GM19438 (cell line): ENCODE data around the gene MSI2.

Experiments
- ATAC-seq: cut with Tn5 transposase; IDR thresholded peaks from one replicate; pipeline ENCODE4 v1.9.1; 2021; ENCODE audit warnings: low read depth; ENCODE audit not compliant: unreplicated experiment

The MSI2 gene

DNA sequence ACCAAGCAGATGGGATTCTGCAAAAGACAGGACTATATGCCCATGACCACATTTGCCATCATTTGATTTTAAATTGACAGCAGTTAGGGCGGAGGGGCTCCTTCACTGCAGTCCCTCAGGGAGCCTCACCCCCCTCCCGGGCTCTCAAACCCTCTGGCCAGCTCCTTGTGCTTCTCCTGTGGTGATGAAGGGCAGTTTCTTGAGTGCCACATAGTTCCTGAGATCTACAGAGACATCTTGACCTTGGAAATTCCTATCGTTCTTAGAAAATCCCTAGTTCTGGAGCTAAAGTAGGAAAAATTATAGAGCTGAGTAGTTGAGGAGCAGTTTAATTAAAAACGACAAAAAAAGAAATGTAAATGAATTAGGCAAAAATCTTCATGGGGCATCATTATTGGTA lies 257.2 kb downstream of the MSI2 start:
- ATAC-seq = no peak

- ATAC-seq = no peak
Measured at GRCh38 chr17:57514614-57515013, 258.3 kb downstream of the MSI2 start.

DNA sequence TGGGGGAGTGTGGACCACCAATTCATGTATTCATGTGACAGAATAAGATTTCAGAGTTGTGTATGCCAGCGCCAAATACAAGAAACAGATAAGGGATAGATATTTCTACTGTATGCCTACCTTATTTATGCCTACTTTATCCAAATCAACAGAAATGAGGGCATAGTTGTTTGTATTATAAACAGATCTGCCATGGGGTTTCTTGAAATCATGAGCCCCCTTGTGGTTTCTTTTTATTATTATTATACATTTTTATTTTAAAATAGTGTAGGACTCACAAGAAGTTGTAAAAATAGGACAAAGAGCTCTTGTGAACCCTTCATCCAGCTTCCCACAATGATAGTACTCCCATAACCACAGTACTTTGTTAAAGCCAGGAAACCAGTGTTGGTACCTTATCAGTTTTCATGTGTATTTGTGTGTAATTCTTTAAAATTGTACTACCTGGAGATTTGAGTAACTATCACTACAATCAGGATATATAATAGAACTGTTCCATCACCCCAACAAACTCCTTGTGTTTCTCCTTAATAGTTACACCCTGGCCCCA lies 259.4 kb downstream of the MSI2 start:
- ATAC-seq = no peak

DNA sequence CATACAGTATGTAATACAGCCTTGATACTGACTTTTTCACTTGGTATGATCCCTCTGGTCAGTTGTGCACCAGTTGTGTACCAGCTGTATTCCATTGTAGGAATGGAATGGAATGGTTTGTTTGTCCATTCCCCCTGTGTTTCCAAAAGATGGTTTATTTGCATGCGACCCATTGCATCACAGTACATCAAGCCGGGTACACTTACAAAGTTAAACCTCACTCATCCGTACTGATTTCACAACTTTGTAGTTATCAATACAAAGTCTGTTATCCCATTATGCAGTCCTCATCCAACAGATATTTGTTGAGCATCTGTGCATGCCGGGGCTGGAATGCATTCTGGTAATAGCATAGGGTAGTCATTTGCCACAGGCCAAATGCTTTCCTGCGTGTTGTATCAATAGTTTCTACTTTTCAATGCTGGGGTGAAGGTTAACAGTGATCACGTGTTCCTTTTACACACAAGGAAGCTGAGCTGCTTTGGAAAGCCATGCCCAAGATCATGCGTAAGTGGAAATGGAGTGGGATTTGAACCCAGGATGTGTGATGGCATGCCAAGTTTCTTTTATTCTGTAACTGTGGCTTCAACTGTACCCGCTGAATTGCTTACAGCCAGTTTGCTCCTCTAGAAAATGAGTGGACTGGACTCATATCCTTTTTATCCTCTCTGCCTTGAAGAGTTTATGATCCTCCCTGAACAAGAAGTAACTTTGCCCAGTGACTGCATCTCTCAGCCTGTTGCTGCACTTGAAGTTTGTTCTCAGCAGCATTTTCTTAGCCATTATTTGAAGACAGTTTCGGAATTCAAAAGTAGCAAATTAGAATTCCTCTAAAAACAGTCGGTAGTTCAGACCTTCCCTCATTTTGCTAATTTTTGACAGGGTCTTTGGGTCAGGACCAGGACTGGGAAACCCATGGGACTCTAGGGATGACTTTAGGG lies 260.2 kb downstream of the MSI2 start:
- no peak for ATAC-seq

- ATAC-seq = no peak
Measured at GRCh38 chr17:57517273-57517631, 260.9 kb downstream of the MSI2 start.

DNA sequence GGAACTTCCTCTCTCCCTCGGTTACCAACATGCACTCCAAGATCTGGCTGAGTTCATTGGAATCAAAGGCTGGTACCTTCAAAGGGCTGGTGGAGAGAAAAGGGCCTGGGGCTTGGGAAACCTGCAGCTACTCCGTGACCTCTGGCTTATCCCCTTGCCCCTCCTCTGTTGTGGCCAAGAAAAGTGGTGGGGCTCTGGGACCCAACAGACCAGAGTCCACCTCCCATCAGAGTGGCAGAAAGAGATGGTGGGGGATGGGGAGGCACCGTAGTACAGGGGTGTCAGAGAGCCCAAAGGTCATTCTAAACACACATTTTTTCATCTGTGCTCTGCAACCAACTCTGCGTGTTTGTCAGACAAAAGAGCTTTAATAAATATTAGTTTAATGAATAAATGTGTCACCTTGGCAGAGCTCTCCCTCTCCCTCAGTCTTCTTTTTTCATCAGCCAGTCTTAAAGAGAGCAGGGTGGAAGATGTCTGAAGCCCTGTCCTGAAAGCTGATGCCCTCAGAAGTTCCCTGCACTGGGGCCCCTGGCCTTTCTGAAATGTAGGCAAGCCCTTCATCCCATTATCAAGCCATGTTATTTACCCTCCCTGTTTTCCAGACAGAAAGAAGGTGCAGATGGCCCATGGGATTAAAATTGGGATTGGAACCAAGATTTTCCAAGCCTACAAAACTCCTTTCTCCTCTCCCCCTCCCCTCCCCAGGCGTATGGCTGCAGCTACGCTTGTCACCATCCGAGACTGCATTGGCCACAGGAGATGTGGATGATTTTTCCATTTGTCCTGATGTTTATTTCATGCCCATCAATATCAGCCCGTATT lies 261.5 kb downstream of the MSI2 start:
- no peak for ATAC-seq

- ATAC-seq = no peak
Measured at GRCh38 chr17:57518587-57519581, 262.6 kb downstream of the MSI2 start.

- ATAC-seq = no peak
Measured at GRCh38 chr17:57519800-57520199, 263.5 kb downstream of the MSI2 start.

GRCh38 chr17:57521606-57522005 lies 265.3 kb downstream of the MSI2 start:
- ATAC-seq = no peak

DNA sequence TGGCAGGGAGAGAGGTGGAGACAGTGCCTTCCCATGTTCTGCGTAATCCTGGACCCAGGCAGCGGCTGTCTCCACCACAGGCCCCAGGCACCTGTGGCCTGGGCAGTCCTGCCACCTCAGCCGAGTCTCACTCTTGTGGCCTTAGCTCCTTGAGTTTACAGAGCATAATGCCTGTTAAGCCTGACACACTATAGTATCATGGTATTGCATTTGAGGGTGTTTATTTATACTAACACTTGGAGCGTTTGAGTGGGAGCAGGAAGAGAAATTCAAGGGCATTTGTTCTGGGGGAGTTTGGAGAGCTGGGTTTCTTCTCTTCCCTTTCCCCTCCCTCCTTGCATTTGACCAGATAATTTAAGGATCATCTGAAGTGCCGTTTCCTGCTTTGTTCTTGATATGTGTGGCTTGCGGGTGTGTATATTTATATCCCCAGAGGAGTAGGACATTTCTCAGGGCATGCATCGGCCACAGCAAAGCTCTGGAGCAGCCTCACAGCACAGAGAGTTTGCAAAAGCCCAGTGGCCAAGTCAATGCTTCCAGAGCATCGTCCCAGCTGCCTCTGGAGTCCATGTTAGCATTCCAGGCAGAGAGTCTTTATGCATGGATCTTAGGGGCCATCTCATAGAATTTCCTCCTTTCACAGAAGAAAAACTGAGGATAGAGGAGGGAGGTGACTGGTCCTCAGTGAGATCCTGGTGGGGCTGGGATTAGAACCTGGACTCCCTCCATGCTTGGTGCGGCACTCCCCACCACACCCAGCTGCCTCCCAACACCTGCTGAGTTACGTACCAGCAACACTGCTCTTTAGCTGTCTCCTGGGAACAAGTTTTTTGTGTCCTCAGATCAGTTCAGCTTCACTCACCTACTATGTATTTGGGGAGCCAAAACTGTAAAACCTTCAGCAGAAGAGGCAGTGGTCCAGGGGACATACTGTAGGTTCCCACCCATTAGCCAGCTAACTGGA lies 266.0 kb downstream of the MSI2 start:
- no peak for ATAC-seq

GRCh38 chr17:57523926-57524632 lies 267.8 kb downstream of the MSI2 start:
- ATAC-seq = no peak

DNA sequence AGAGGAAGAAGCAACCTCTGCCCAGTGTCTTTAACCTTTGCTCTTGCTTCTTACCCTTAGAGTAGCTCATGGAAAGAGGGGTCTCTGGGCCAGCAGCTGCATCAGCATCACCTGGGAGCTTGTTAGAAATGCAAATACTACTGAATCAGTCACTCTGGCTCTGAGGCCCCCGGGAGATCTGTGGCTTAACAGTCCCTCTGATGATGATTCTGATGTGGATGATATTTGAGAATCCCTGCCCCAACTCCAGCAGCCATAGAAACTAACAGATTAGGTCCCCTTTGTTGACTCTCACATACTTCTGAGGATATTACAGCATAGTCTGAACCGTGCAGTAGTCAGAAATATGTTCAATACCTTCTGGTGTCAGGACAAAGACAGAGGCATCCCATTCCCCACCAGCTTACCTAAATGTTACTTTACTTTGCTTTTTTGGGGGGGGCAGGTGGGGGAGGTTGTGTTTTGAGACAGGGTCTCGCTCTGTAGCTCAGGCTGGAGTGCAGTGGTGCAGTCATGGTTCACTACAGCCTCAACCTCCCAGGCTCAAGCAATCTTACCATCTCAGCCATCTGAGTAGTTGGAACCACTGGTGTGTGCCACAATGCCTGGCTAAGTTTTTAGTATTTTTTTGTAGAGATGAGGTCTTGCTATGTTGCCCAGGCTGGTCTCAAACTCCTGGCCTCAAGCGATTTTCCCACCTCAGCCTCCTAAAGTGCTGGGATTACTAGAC lies 268.7 kb downstream of the MSI2 start:
- no peak for ATAC-seq

DNA sequence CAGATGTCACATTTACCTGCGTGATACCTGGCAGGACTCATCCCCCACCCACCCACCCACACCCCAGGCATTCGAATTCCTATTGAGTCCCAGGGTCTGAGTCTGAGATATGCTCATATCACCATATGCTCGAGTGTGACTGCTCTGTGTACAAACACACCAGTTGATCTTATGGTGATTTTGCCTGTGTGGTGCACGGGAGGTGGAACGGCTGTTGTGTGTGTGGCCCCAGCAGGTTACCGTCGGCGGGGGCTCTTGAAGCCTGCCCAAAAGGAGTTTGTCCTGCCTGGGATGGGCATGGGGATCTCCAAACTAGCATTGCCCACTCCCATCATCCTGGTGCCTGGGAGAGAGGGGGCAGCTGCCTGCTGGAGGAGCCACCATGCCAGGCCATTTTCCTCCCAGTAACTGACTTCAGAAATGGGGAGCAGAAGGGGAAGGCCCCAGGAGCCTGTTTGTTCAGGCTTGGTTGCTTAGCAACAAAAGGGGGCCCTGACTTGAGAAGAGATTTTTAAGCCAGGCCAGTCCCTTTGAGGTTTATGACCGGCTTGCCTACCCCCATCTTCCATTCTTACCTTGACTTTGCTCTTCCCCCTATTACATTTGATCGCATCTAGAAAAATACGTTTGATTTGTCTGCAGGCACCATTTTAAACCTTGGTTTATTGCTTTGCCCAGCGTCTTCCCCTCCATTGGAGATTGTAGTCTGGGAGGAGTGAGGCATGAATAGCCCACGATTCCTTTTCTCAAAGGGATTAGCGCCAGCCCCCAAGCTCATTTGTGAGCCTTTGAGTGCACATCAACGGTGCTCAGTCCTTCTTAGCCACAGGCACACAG lies 271.1 kb downstream of the MSI2 start:
- ATAC-seq = no peak

- no peak for ATAC-seq
Measured at GRCh38 chr17:57528058-57528451, 271.7 kb downstream of the MSI2 start.

- ATAC-seq = no peak
Measured at GRCh38 chr17:57530026-57530425, 273.7 kb downstream of the MSI2 start.

DNA sequence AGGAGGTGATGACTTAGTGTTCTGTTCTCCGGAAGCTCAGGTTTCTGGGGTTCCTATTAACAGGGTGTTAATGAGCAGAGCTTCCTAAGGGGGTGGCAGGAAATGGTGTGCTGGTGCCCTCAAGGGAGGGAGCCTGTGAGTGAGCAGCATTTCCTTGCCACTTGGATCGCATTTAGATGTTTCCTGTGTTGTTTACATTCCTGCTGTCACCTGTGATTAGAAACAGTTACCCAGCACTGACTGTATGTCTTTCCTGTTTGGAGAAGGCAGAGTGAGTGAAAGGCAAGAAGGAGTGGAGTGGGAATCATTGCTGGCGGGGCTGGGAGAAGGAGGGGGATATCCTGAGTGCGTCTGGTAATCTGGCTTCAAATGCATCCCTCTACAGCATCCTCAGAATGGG lies 274.2 kb downstream of the MSI2 start:
- ATAC-seq = no peak

- no peak for ATAC-seq
Measured at GRCh38 chr17:57531078-57531477, 274.8 kb downstream of the MSI2 start.
